K562 (cell line): ENCODE data around the gene TAF11L2.

ENCODE experiments used
- CCAR2 ChIP-seq: fragments of 200-400 bp; formaldehyde crosslinking; IDR thresholded peaks from 2 replicates; pipeline ENCODE4 v1.6.1; 2017; ENCODE audit warnings: mild to moderate bottlenecking, low read depth, low read length
- CHD2 ChIP-seq: IDR thresholded peaks from 2 replicates; pipeline ENCODE4 v1.6.1; 2011; ENCODE audit warnings: low read depth, low read length
- FOXJ3 ChIP-seq: sonication (generic); formaldehyde crosslinking; IDR thresholded peaks from 2 replicates; pipeline ENCODE4 v1.4.0; 2020; ENCODE audit warnings: mild to moderate bottlenecking, missing genetic modification reagents
- PHF21A ChIP-seq: fragments of 450-650 bp; IDR thresholded peaks from 2 replicates; pipeline ENCODE4 v1.6.1; 2017; ENCODE audit warnings: low read depth, borderline replicate concordance
- POLR2G ChIP-seq: fragments of 200-400 bp; formaldehyde crosslinking; IDR thresholded peaks from 2 replicates; pipeline ENCODE4 v1.6.1; 2017; ENCODE audit warnings: low read depth, mild to moderate bottlenecking, antibody characterized with exemption, low read length, moderate library complexity

DNA sequence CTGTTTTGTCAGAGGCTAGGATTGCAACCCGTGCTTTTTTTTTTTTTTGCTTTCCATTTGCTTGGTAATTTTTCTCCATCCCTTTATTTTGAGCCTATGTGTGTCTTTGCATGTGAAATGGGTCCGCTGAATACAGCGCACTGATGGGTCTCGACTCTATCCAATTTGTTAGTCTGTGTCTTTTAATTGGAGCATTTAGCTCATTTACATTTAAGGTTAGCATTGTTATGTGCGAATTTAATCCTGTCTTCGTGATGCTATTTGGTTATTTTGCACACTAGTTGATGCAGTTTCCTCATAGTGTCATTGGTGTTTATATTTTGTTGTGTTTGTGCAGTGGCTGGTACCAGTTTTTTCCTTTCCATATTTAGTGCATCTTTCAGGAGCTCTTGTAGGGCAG, 36.2 kb upstream of the TAF11L2 start:
- no peak for TF ChIP-seq CCAR2
- no peak for TF ChIP-seq POLR2G
- no peak for TF ChIP-seq CHD2
- no peak for TF ChIP-seq FOXJ3 (CRISPR knock-in tag)
- no peak for TF ChIP-seq PHF21A
